H1 (cell line): Measurements from ENCODE around the gene RHOC. TPM values are rescaled to one million over a fixed set of nuclear protein-coding genes. Genes with fewer than 3 reads are reported as not detected.

ENCODE experiments used
- CTCF ChIA-PET: fragments of 300-600 bp; sonication (Branson Sonifier 250); formaldehyde crosslinking; loops from one replicate; lab custom pipeline; 2021; ENCODE audit not compliant: partially characterized antibody; lab: Charles Lee
- POLR2A ChIA-PET: fragments of 300-600 bp; sonication (Branson Sonifier 250); formaldehyde crosslinking; loops from one replicate; lab custom pipeline; 2021; ENCODE audit warnings: inconsistent platforms; ENCODE audit not compliant: partially characterized antibody; lab: Charles Lee
- DNase-seq, 2 experiments: peaks; one replicate each; pipeline versions ENCODE4 v3.0.0 to v3.0.0-alpha.2; 2010 to 2022; ENCODE audit warnings: low spot score in 2 of 2, low read depth in 1 of 2, mixed read lengths in 1 of 2
- FAIRE-seq: peaks from 2 replicates; lab custom pipeline; 2011; peaks lifted over from hg19 to GRCh38; lab: Jason Lieb, UNC
- H2AFZ ChIP-seq: 2 replicates; pipeline ENCODE4 v1.8.1; 2012; ENCODE audit warnings: low read length, inconsistent platforms
- H2AK5ac ChIP-seq: 2 replicates; pipeline ENCODE4 v1.6.1; 2013; ENCODE audit warnings: low read depth, low read length
- H2BK120ac ChIP-seq: replicated peaks from 2 replicates; pipeline ENCODE3; 2013; ENCODE audit warnings: low read depth, low read length, inconsistent platforms
- H2BK12ac ChIP-seq: 2 replicates; pipeline ENCODE4 v1.6.1; 2013; ENCODE audit warnings: low read depth, low read length
- H2BK15ac ChIP-seq: 2 replicates; pipeline ENCODE4 v1.6.1; 2013; ENCODE audit warnings: low read length
- H2BK20ac ChIP-seq: 2 replicates; pipeline ENCODE4 v1.6.1; 2013; ENCODE audit warnings: low read length
- H2BK5ac ChIP-seq: 2 replicates; pipeline ENCODE4 v1.6.1; 2013; ENCODE audit warnings: low read depth, low read length
- H3K14ac ChIP-seq: 2 replicates; pipeline ENCODE4 v1.6.1; 2013; ENCODE audit warnings: inconsistent platforms; ENCODE audit not compliant: insufficient read length
- H3K18ac ChIP-seq: 2 replicates; pipeline ENCODE4 v1.6.1; 2013; ENCODE audit warnings: low read length; ENCODE audit errors: extremely low read depth
- H3K23ac ChIP-seq: 2 replicates; pipeline ENCODE4 v1.6.1; 2013; ENCODE audit warnings: inconsistent platforms; ENCODE audit not compliant: insufficient read length
- H3K23me2 ChIP-seq: 2 replicates; pipeline ENCODE4 v1.6.1; 2013; ENCODE audit warnings: low read depth, low read length
- H3K27ac ChIP-seq: 2 replicates; pipeline ENCODE4 v1.6.1; 2011; ENCODE audit warnings: low read depth, low read length, inconsistent platforms
- H3K27me3 ChIP-seq, 4 experiments: replicated peaks in 1 of 4; 1 replicate in 1 of 4; 2 replicates in 3 of 4; pipeline versions ENCODE4 v1.6.1 to v1.8.1; 2011 to 2013; ENCODE audit warnings: low read length in 3 of 4, mild to moderate bottlenecking in 3 of 4, inconsistent platforms in 2 of 4, mixed read lengths in 2 of 4, moderate library complexity in 1 of 4; ENCODE audit not compliant: control insufficient read depth in 3 of 4, insufficient read depth in 3 of 4; ENCODE audit errors: extremely low read depth in 1 of 4
- H3K36me3 ChIP-seq, 4 experiments: 2 replicates each; pipeline versions ENCODE4 v1.6.1 to v1.8.1; 2011 to 2013; ENCODE audit warnings: mild to moderate bottlenecking in 4 of 4, low read length in 3 of 4, moderate library complexity in 2 of 4, control low read depth in 1 of 4, inconsistent platforms in 1 of 4; ENCODE audit not compliant: insufficient read depth in 4 of 4, control insufficient read depth in 2 of 4
- H3K4ac ChIP-seq: replicated peaks from 2 replicates; pipeline ENCODE3; 2013; ENCODE audit warnings: low read length, low read depth, mixed read lengths, inconsistent platforms; ENCODE audit not compliant: insufficient read length
- H3K4me1 ChIP-seq, 4 experiments: replicated peaks in 1 of 4; 1 replicate in 1 of 4; 2 replicates in 3 of 4; pipeline versions ENCODE4 v1.6.1 to v1.8.1; 2011 to 2013; ENCODE audit warnings: low read length in 3 of 4, inconsistent platforms in 2 of 4, mixed read lengths in 1 of 4; ENCODE audit not compliant: insufficient read depth in 4 of 4, control insufficient read depth in 3 of 4
- H3K4me2 ChIP-seq, 2 experiments: 2 replicates each; pipeline versions ENCODE4 v1.6.1 to v1.8.1; 2011 to 2013; ENCODE audit warnings: low read depth in 2 of 2, low read length in 2 of 2, control low read depth in 1 of 2, inconsistent platforms in 1 of 2, mild to moderate bottlenecking in 1 of 2; ENCODE audit not compliant: insufficient read depth in 1 of 2
- H3K4me3 ChIP-seq, 4 experiments: fragments of 200-600, 300-600 bp in 1 of 4; sonication (generic), shearing (Covaris generic), sonication (Bioruptor Twin) in 1 of 4; 2 replicates each; pipeline versions ENCODE4 v1.5.1 to v1.8.1; 2011 to 2016; ENCODE audit warnings: low read length in 4 of 4, low read depth in 3 of 4, control low read depth in 2 of 4, inconsistent platforms in 2 of 4, mild to moderate bottlenecking in 2 of 4, mixed read lengths in 1 of 4, moderate library complexity in 1 of 4; ENCODE audit not compliant: insufficient read depth in 2 of 4; ENCODE audit errors: extremely low read depth in 1 of 4
- H3K56ac ChIP-seq: replicated peaks from 2 replicates; pipeline ENCODE3; 2013; ENCODE audit warnings: low read depth, mild to moderate bottlenecking, mixed read lengths, low read length, inconsistent platforms; ENCODE audit not compliant: insufficient read length
- H3K79me1 ChIP-seq: 2 replicates; pipeline ENCODE4 v1.6.1; 2013; ENCODE audit warnings: low read depth, low read length, control low read depth
- H3K79me2 ChIP-seq, 2 experiments: 2 replicates each; pipeline versions ENCODE4 v1.6.1 to v1.8.1; 2012 to 2013; ENCODE audit warnings: low read length in 2 of 2, mild to moderate bottlenecking in 2 of 2, inconsistent platforms in 1 of 2; ENCODE audit not compliant: insufficient read depth in 2 of 2, control insufficient read depth in 1 of 2
- H3K9ac ChIP-seq, 4 experiments: replicated peaks in 1 of 4; 1 replicate in 1 of 4; 2 replicates in 3 of 4; pipeline versions ENCODE4 v1.6.1 to v1.8.1; 2011 to 2013; ENCODE audit warnings: low read depth in 3 of 4, low read length in 3 of 4, control low read depth in 2 of 4, mild to moderate bottlenecking in 2 of 4, moderate library complexity in 2 of 4, inconsistent platforms in 1 of 4; ENCODE audit errors: extremely low read depth in 1 of 4
- H3K9me3 ChIP-seq, 2 experiments: 2 replicates each; pipeline versions ENCODE4 v1.6.1 to v1.8.1; 2012 to 2013; ENCODE audit warnings: mild to moderate bottlenecking in 2 of 2, moderate library complexity in 2 of 2, control low read depth in 1 of 2, inconsistent platforms in 1 of 2, low read depth in 1 of 2, low read length in 1 of 2, mixed read lengths in 1 of 2; ENCODE audit not compliant: insufficient read depth in 2 of 2
- H4K20me1 ChIP-seq, 2 experiments: replicated peaks in 1 of 2; 2 replicates each; pipeline versions ENCODE3 to v1.8.1; 2011 to 2013; ENCODE audit warnings: inconsistent platforms in 2 of 2, low read length in 2 of 2, mild to moderate bottlenecking in 1 of 2; ENCODE audit not compliant: insufficient read depth in 2 of 2, control insufficient read depth in 1 of 2
- H4K5ac ChIP-seq: 2 replicates; pipeline ENCODE4 v1.6.1; 2013; ENCODE audit warnings: low read length, low read depth, mixed read lengths, inconsistent platforms; ENCODE audit not compliant: insufficient read length
- H4K8ac ChIP-seq: 2 replicates; pipeline ENCODE4 v1.8.0; 2013; ENCODE audit warnings: mild to moderate bottlenecking, moderate library complexity, low read length, inconsistent platforms; ENCODE audit not compliant: insufficient read depth; ENCODE audit errors: extremely low read depth
- H4K91ac ChIP-seq: replicated peaks from 2 replicates; pipeline ENCODE3; 2013; ENCODE audit warnings: low read length, mixed read lengths, inconsistent platforms; ENCODE audit not compliant: insufficient read length
- ASH2L ChIP-seq: fragments of 200-600, 300-600 bp; sonication (generic); IDR thresholded peaks from one replicate; pipeline ENCODE4 v1.7.1; 2017; ENCODE audit warnings: low read length
- BACH1 ChIP-seq: IDR thresholded peaks from 2 replicates; pipeline ENCODE4 v1.6.1; 2012; ENCODE audit warnings: low read length, improper control_type of control experiment
- CHD2 ChIP-seq: IDR thresholded peaks from 2 replicates; pipeline ENCODE4 v1.6.1; 2012; ENCODE audit warnings: low read length, improper control_type of control experiment
- EGR1 ChIP-seq: IDR thresholded peaks from 2 replicates; pipeline ENCODE4 v1.6.1; 2011; ENCODE audit warnings: low read depth, low read length, borderline replicate concordance
- EP300 ChIP-seq, 2 experiments: IDR thresholded peaks; 1 replicate in 1 of 2; 2 replicates in 1 of 2; pipeline ENCODE4 v1.6.1; 2011 to 2012; ENCODE audit warnings: low read depth in 2 of 2, low read length in 2 of 2, mild to moderate bottlenecking in 2 of 2, borderline replicate concordance in 1 of 2, inconsistent platforms in 1 of 2, moderate library complexity in 1 of 2
- HDAC2 ChIP-seq, 2 experiments: fragments of 300-600 bp in 1 of 2; sonication (generic) in 1 of 2; IDR thresholded peaks; 2 replicates each; pipeline ENCODE4 v1.6.1; 2011 to 2012; ENCODE audit warnings: low read depth in 2 of 2, low read length in 2 of 2, mild to moderate bottlenecking in 2 of 2, moderate library complexity in 2 of 2, borderline replicate concordance in 1 of 2, inconsistent platforms in 1 of 2
- KDM1A ChIP-seq: fragments of 200-600, 300-600 bp; sonication (generic); IDR thresholded peaks from 2 replicates; pipeline ENCODE4 v1.7.1; 2016; ENCODE audit warnings: mild to moderate bottlenecking, low read length, borderline replicate concordance
- POLR2A ChIP-seq, 2 experiments: IDR thresholded peaks; 1 replicate in 1 of 2; 2 replicates in 1 of 2; pipeline ENCODE4 v1.6.1; 2011; ENCODE audit warnings: low read depth in 2 of 2, low read length in 2 of 2, mild to moderate bottlenecking in 2 of 2; ENCODE audit errors: control extremely low read depth in 1 of 2
- POLR2AphosphoS5 ChIP-seq: IDR thresholded peaks from 2 replicates; pipeline ENCODE4 v1.6.1; 2011; ENCODE audit warnings: low read depth, low read length
- RBBP5 ChIP-seq: IDR thresholded peaks from 2 replicates; pipeline ENCODE4 v1.7.1; 2012; ENCODE audit warnings: low read depth, mild to moderate bottlenecking, inconsistent platforms, low read length, moderate library complexity, borderline replicate concordance
- RFX5 ChIP-seq: IDR thresholded peaks from 2 replicates; pipeline ENCODE4 v1.6.1; 2011; ENCODE audit warnings: low read depth, low read length, improper control_type of control experiment, borderline replicate concordance
- RXRA ChIP-seq: IDR thresholded peaks from 2 replicates; pipeline ENCODE4 v1.6.1; 2011; ENCODE audit warnings: low read depth, mild to moderate bottlenecking, low read length, moderate library complexity; ENCODE audit not compliant: insufficient read depth
- SP1 ChIP-seq: IDR thresholded peaks from 2 replicates; pipeline ENCODE4 v1.6.1; 2011; ENCODE audit warnings: low read depth, low read length
- SP4 ChIP-seq: IDR thresholded peaks from 2 replicates; pipeline ENCODE4 v1.6.1; 2012; ENCODE audit warnings: low read length, inconsistent platforms
- TCF12 ChIP-seq: IDR thresholded peaks from 2 replicates; pipeline ENCODE4 v1.6.1; 2011; ENCODE audit warnings: low read depth, mild to moderate bottlenecking, low read length
- WGBS, 2 experiments: shearing (Covaris generic) in 1 of 2; methylation state at CpG; one replicate each; pipeline versions ENCODE4 v1.1.6 to v1.1.7; 2013 to 2015; ENCODE audit warnings: low lambda C conversion rate in 2 of 2, mixed read lengths in 2 of 2, inconsistent platforms in 1 of 2, low coverage in 1 of 2, missing lambda C conversion rate in 1 of 2; ENCODE audit not compliant: insufficient replicate concordance in 2 of 2, insufficient coverage in 1 of 2, insufficient read length in 1 of 2; ENCODE audit errors: extremely low coverage in 1 of 2, missing lambda C conversion rate in 1 of 2; 5-methylcytosine and 5-hydroxymethylcytosine counted together
- polyA plus RNA-seq, 7 experiments: library from polyadenylated mRNA; depleted of rRNA in 3 of 7; stranded (reverse) in 5 of 7; unstranded in 2 of 7; fragments of >200 nt in 5 of 7; fragments of 200-250 nt in 2 of 7; gene quantifications; 1 replicate in 5 of 7; 2 replicates in 1 of 7; 4 replicates in 1 of 7; pipeline versions ENCODE4 v1.2.1 to v1.2.3, GENCODE V29; 2011 to 2013; ENCODE audit warnings: missing spikeins in 2 of 7, mixed read lengths in 2 of 7
- total RNA-seq: library from RNA; stranded (reverse); fragmentation: NEBNext Ultra II Directional; extraction: Animal tissue kit (Norgen Biotek cat#: 25700); gene quantifications from 2 replicates; pipeline ENCODE4 v1.2.1, GENCODE V29; 2021

Gene RHOC
- total and polyA plus RNA-seq, 2 of the 8 experiments (the other 6 are each of a cell fraction or from before 2014, with no cell fraction given) = 53.6 to 97.5 TPM

DNA sequence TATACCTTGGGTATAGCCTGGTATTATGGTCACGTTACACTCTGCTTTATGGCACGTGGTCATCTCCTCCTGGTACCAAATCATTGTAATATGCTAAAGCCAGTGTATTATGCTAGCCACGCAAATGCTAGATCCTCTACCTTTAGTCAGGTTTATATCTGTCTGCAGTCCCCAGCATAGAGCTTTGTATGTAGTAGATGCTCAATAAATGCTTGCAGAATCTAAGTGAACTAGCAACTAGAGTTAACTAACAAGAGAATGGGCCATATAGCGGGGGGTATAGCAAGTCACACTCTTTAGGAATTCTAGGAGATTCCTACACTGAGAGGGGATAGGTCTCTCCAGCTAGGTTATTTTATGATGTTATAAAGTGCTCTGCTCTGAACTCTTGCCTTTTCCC is 29.4 kb downstream of the RHOC start:
- H3K23me2 ChIP-seq = peaks cover 10% of the 10 kb centered on the region; the same call in 1 of the 2 replicates
- no peak overlapping the region for H4K8ac ChIP-seq
- H2BK120ac ChIP-seq = no peak overlapping the region
- H3K18ac ChIP-seq = no peak overlapping the region
- no peak overlapping the region for H2AFZ ChIP-seq
- H4K91ac ChIP-seq = no peak overlapping the region
- 88% methylated on average over 4 of the region's 4 CpGs; no CpG with 5 or more reads in 1 of the 2 experiments for WGBS, 2 experiments
- no peak overlapping the region; a peak in 1 of 4 replicates for H3K4me2 ChIP-seq
- no peak overlapping the region for H3K9ac ChIP-seq
- no peaks in the 10 kb centered on the region for H3K36me3 ChIP-seq
- no peak overlapping the region for H3K23ac ChIP-seq
- H3K4ac ChIP-seq = no peak overlapping the region
- peaks cover 0 to 9% (median 7%) of the 10 kb centered on the region in 4 experiments; a peak in 4 of 7 replicates for H3K4me1 ChIP-seq
- DNase-seq (no peak), FAIRE-seq (no peak)
- CTCF ChIA-PET = no interaction called here
- peaks cover 0 to 5% of the 10 kb centered on the region in 2 experiments for H4K20me1 ChIP-seq
- no peak overlapping the region for H2BK15ac ChIP-seq
- no peak overlapping the region for H2BK20ac ChIP-seq
- H3K27me3 ChIP-seq = peaks cover 0 to 2% (median 0%) of the 10 kb centered on the region in 4 experiments; a peak in 2 of 7 replicates
- H4K5ac ChIP-seq = no peak overlapping the region
- H3K79me1 ChIP-seq = no peaks in the 10 kb centered on the region; the same call in 1 of the 2 replicates
- POLR2A ChIA-PET = interaction anchor here (4.8 kb wide), 1 partner anchor 11 kb away, joined by 26 read pairs; no protein-coding TSS in a partner anchor
- H3K9me3 ChIP-seq = no peaks in the 10 kb centered on the region
- no peak for TF ChIP-seq TCF12
- no peak for TF ChIP-seq BACH1
- no peak for TF ChIP-seq ASH2L
- TF ChIP-seq KDM1A = no peak
- TF ChIP-seq POLR2A (IDR thresholded peaks at IDR 0.05; ENCODE audit: control extremely low read depth in 1 of 2, low read depth in 2 of 2, low read length in 2 of 2) = no peak
- TF ChIP-seq POLR2AphosphoS5 = no peak
- no peak for TF ChIP-seq RXRA
- no peak for TF ChIP-seq SP1
- TF ChIP-seq RBBP5 = no peak
- no peak for TF ChIP-seq EP300 (IDR thresholded peaks at IDR 0.05; ENCODE audit: borderline replicate concordance in 1 of 2, low read depth in 2 of 2, low read length in 2 of 2)
- no peak for TF ChIP-seq CHD2
- TF ChIP-seq HDAC2 (IDR thresholded peaks at IDR 0.05; ENCODE audit: borderline replicate concordance in 1 of 2, low read depth in 2 of 2, low read length in 2 of 2) = no peak
- no peak for TF ChIP-seq EGR1
- TF ChIP-seq RFX5 = no peak
- TF ChIP-seq SP4 = no peak
- H3K27ac ChIP-seq = no peak overlapping the region
- no peak overlapping the region for H3K56ac ChIP-seq
- no peak overlapping the region for H3K4me3 ChIP-seq
- no peak overlapping the region for H3K14ac ChIP-seq
- peaks cover 0 to 39% of the 10 kb centered on the region in 2 experiments; a peak in 3 of 4 replicates for H3K79me2 ChIP-seq
- H2BK5ac ChIP-seq = no peak overlapping the region
- H2BK12ac ChIP-seq = no peak overlapping the region
- no peak overlapping the region for H2AK5ac ChIP-seq
